GM21367 (cell line): ENCODE data around the gene C3orf33.
A peak's percentile ranks its signal among the peaks of the same experiment; 100 is the strongest.

Experiments used
- ATAC-seq: cut with Tn5 transposase; IDR thresholded peaks from one replicate; pipeline ENCODE4 v1.9.1; 2021; ENCODE audit not compliant: unreplicated experiment

C3orf33 gene

GRCh38 chr3:155790272-155790925, 15.7 kb downstream of the C3orf33 start:
- ATAC-seq: no peak

- no peak for ATAC-seq
These were observed 20.3 kb downstream of the C3orf33 start for GRCh38 chr3:155785662-155786295.

GRCh38 chr3:155782390-155782953, 23.6 kb downstream of the C3orf33 start:
- ATAC-seq: no peak

GRCh38 chr3:155780291-155780690, 25.8 kb downstream of the C3orf33 start:
- ATAC-seq: no peak

- ATAC-seq: no peak
These were observed 27.6 kb downstream of the C3orf33 start for GRCh38 chr3:155778462-155778861.

- no peak for ATAC-seq
These were observed 33.3 kb downstream of the C3orf33 start for GRCh38 chr3:155772801-155773200.

- no peak for ATAC-seq
These were observed 35.0 kb downstream of the C3orf33 start for GRCh38 chr3:155771126-155771525.

- no peak for ATAC-seq
These were observed 39.9 kb downstream of the C3orf33 start for GRCh38 chr3:155766206-155766605.

- no peak for ATAC-seq
These were observed 42.1 kb downstream of the C3orf33 start for GRCh38 chr3:155763870-155764463.

GRCh38 chr3:155760653-155761052, 45.4 kb downstream of the C3orf33 start:
- ATAC-seq: no peak

- ATAC-seq: no peak
These were observed 48.5 kb downstream of the C3orf33 start for GRCh38 chr3:155757577-155757976.

- ATAC-seq: no peak
These were observed 52.9 kb downstream of the C3orf33 start for GRCh38 chr3:155753038-155753639.

GRCh38 chr3:155748611-155749365, 57.3 kb downstream of the C3orf33 start:
- ATAC-seq: no peak

- ATAC-seq: no peak
These were observed 58.2 kb downstream of the C3orf33 start for GRCh38 chr3:155747946-155748290.

GRCh38 chr3:155747286-155747945, 58.7 kb downstream of the C3orf33 start:
- no peak for ATAC-seq

- no peak for ATAC-seq
These were observed 59.4 kb downstream of the C3orf33 start for GRCh38 chr3:155746703-155747102.

GRCh38 chr3:155745795-155746550, 60.1 kb downstream of the C3orf33 start:
- no peak for ATAC-seq

GRCh38 chr3:155744626-155745324, 61.3 kb downstream of the C3orf33 start, which contains the start of gene PLCH1:
TSS of gene PLCH1 (minus strand) at chr3:155745071. CDS start at chr3:155704224, 40,847 bp downstream.
- peak; percentile 48 for ATAC-seq

GRCh38 chr3:155744010-155744625, 62.0 kb downstream of the C3orf33 start:
- peak; percentile 37 for ATAC-seq
